ENCODE measurements around the gene DCHS1. TPM values are rescaled to one million over a fixed set of nuclear protein-coding genes. Genes with fewer than 3 reads are reported as not detected.

The DCHS1 gene
- total and polyA plus RNA-seq, 9 of the 15 experiments (the other 6 are each of a cell fraction or from before 2014, with no cell fraction given) = 0.04 to 0.49 (median 0.14) TPM; not detected in 2

DNA sequence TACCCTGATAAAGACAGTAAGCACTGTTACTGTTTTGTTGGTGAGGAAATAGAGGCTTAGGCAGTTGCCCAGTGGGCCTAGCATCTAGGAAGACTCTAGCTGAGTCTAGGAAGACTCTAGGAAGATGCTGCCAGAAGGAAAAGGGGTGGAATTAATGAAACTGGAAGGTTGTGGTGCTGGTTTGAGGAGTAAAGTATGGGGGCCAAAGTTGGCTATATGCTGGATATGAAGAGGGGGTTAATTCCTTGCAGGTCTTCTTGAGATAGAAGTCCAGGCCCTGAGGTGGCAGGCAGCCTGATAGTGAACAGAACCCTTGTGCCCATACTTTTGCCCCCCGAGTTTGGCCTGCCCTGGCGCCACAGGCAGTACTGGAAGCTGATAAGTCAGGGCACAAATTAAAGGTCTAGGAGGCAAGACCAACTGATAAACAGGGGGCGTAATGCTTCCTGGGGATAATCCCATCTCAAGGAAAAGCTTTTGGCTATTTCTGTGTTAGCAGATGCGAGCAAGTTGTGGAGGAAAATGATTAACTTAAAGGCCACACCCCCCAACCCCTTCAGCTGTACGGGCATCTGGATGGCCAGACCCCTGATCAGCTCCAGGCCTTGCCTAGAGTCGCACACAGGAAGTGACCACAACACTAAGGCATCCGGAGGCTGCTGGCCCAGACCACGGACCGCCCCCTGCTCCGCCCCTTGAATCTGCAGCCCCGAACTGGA is 49.0 kb downstream of the DCHS1 start (continued):
- TF ChIP-seq, protein P1, sequence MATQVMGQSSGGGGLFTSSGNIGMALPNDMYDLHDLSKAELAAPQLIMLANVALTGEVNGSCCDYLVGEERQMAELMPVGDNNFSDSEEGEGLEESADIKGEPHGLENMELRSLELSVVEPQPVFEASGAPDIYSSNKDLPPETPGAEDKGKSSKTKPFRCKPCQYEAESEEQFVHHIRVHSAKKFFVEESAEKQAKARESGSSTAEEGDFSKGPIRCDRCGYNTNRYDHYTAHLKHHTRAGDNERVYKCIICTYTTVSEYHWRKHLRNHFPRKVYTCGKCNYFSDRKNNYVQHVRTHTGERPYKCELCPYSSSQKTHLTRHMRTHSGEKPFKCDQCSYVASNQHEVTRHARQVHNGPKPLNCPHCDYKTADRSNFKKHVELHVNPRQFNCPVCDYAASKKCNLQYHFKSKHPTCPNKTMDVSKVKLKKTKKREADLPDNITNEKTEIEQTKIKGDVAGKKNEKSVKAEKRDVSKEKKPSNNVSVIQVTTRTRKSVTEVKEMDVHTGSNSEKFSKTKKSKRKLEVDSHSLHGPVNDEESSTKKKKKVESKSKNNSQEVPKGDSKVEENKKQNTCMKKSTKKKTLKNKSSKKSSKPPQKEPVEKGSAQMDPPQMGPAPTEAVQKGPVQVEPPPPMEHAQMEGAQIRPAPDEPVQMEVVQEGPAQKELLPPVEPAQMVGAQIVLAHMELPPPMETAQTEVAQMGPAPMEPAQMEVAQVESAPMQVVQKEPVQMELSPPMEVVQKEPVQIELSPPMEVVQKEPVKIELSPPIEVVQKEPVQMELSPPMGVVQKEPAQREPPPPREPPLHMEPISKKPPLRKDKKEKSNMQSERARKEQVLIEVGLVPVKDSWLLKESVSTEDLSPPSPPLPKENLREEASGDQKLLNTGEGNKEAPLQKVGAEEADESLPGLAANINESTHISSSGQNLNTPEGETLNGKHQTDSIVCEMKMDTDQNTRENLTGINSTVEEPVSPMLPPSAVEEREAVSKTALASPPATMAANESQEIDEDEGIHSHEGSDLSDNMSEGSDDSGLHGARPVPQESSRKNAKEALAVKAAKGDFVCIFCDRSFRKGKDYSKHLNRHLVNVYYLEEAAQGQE (IDR thresholded peaks at IDR 0.05; ENCODE audit: borderline replicate concordance) = peak; percentile 18; the same call in 1 of the 2 replicates
- TF ChIP-seq, protein P1 (CRISPR knock-in tag; IDR thresholded peaks at IDR 0.05; ENCODE audit: low read depth) = no peak
- TF ChIP-seq RBM17 (IDR thresholded peaks at IDR 0.05; ENCODE audit: borderline replicate concordance, low read depth, low read length) = no peak
- TF ChIP-seq POLR3G (IDR thresholded peaks at IDR 0.05; ENCODE audit: extremely low read depth, insufficient read length, insufficient replicate concordance) = no peak
- TF ChIP-seq YY1 (IDR thresholded peaks at IDR 0.05; ENCODE audit: borderline replicate concordance in 1 of 3, control insufficient read depth in 1 of 3, extremely low read depth in 1 of 3, insufficient read depth in 3 of 3, insufficient read length in 1 of 3, insufficient replicate concordance in 2 of 3, low read depth in 1 of 3, low read length in 2 of 3) = no peak
- no peak for TF ChIP-seq CEBPB (tag; IDR thresholded peaks at IDR 0.05)
- TF ChIP-seq ZSCAN32 (CRISPR knock-in tag; IDR thresholded peaks at IDR 0.05) = 0 out of 2 replicates have a peak, but pooled peaks have one; percentile 15
- TF ChIP-seq GATAD2A (IDR thresholded peaks at IDR 0.05) = no peak
- TF ChIP-seq PREB (CRISPR knock-in tag; IDR thresholded peaks at IDR 0.05) = no peak
- no peak for TF ChIP-seq BRD9 (IDR thresholded peaks at IDR 0.05; ENCODE audit: low read depth, partially characterized antibody)
- no peak for TF ChIP-seq GTF2F1 (IDR thresholded peaks at IDR 0.05; ENCODE audit: low read depth, low read length)
- no peak for TF ChIP-seq HOMEZ (CRISPR knock-in tag; IDR thresholded peaks at IDR 0.05)
- no peak for TF ChIP-seq C11orf30 (IDR thresholded peaks at IDR 0.05; ENCODE audit: low read depth)
- TF ChIP-seq, protein P2, sequence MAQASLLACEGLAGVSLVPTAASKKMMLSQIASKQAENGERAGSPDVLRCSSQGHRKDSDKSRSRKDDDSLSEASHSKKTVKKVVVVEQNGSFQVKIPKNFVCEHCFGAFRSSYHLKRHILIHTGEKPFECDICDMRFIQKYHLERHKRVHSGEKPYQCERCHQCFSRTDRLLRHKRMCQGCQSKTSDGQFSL (CRISPR knock-in tag; IDR thresholded peaks at IDR 0.05) = no peak
- TF ChIP-seq, protein P2 (tag; IDR thresholded peaks at IDR 0.05) = no peak

All from K562 (cell line).